ENCODE measurements around the gene LSAMP. TPM values are rescaled to one million over a fixed set of nuclear protein-coding genes. Genes with fewer than 3 reads are reported as not detected.
A peak's percentile ranks its signal among the peaks of the same experiment; 100 is the strongest.

LSAMP gene
- total and polyA plus RNA-seq, 2 of the 4 experiments (the other 2 are of a cell fraction): 7.9 to 8.0 TPM

DNA sequence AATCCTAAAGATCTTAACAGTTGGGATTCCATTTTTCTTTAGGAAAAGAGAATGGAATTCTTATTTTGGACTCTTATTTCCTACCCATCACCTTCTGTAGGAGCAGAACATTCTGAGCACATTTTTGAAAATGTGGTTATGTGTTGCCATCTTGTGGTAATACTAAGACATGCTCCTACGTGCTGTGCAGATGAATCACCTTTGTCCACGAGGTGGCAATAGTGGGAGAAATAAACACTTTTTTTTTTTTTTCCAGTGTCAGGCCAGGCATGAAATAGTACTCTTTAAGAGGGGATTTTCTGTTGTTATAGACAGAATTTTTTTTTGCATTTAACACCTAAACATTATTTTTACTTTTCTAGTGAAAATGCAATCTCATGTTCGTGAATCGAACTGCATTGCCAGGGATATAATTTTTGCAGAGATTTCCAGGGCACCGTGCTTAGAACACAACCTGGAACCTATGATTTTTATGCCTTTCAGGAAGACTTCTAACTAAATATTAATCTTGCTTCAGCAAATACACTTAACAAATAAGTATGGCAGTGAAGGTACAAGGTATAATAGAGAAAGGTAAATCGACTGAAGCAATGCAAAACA, 625.4 kb downstream of the LSAMP start:
- H3K23ac ChIP-seq (ENCODE audit: low read depth, low read length): no peak overlapping the region
- H2AFZ ChIP-seq (replicated peaks; ENCODE audit: low read length, poor library complexity): no peak overlapping the region
- H2BK15ac ChIP-seq (ENCODE audit: low read depth, low read length): no peak overlapping the region
- no peak overlapping the region for H2AK5ac ChIP-seq (ENCODE audit: low read depth, low read length)
- H3K79me1 ChIP-seq (ENCODE audit: low read depth in 1 of 2, low read length in 2 of 2): no peaks in the 10 kb centered on the region
- no peaks in the 10 kb centered on the region for H3K9me3 ChIP-seq (ENCODE audit: control insufficient read depth, insufficient read depth, low read length)
- H4K5ac ChIP-seq (ENCODE audit: low read depth, low read length): no peak overlapping the region
- POLR2A ChIA-PET (ENCODE audit: unreplicated experiment): no interaction called here
- ATAC-seq (ENCODE audit: low read depth) (peak; percentile 91), DNase-seq (peak; percentile 90)
- CTCF ChIA-PET: interaction anchor here (0.6 to 1.4 kb wide), 7 partner anchors 15 to 1080 kb away, joined by 3 to 6 read pairs (median 3); no protein-coding TSS in a partner anchor
- H3K27me3 ChIP-seq (ENCODE audit: control insufficient read depth, insufficient read depth, low read length): no peaks in the 10 kb centered on the region
- H3K27ac ChIP-seq (ENCODE audit: insufficient read depth, low read length): no peak overlapping the region
- no peak overlapping the region for H2BK120ac ChIP-seq (ENCODE audit: low read depth, low read length)
- no peak overlapping the region for H2BK5ac ChIP-seq (ENCODE audit: low read depth, low read length, poor library complexity, severe bottlenecking)
- no peak overlapping the region for H4K91ac ChIP-seq (ENCODE audit: insufficient read depth, low read depth, low read length)
- dilution Hi-C loops (cut with HindIII; ENCODE audit: low sequenced_read_pairs, unreplicated experiment) (no loop called here), in situ Hi-C loops (cut with MboI; ENCODE audit: low sequenced_read_pairs) (loop anchor here (5.0 to 25.0 kb wide), 4 partner anchors 128 to 1458 kb away; no protein-coding TSS in a partner anchor), intact Hi-C loops (cut with micrococcal nuclease) (loop anchor here (10.0 kb wide), 4 partner anchors 625 to 1435 kb away; partner anchors contain the start of gene LSAMP)
- no peaks in the 10 kb centered on the region for H3K36me3 ChIP-seq (ENCODE audit: control insufficient read depth, insufficient read depth, low read length)
- WGBS, 2 experiments (ENCODE audit: extremely low coverage in 2 of 2, insufficient read length in 1 of 2): no CpG with 5 or more reads among the region's 6 CpGs
- H4K20me1 ChIP-seq (ENCODE audit: insufficient read depth, low read length): no peaks in the 10 kb centered on the region
- no peaks in the 10 kb centered on the region for H3K9me1 ChIP-seq (ENCODE audit: insufficient read depth, low read length)
- TF ChIP-seq, protein P1, sequence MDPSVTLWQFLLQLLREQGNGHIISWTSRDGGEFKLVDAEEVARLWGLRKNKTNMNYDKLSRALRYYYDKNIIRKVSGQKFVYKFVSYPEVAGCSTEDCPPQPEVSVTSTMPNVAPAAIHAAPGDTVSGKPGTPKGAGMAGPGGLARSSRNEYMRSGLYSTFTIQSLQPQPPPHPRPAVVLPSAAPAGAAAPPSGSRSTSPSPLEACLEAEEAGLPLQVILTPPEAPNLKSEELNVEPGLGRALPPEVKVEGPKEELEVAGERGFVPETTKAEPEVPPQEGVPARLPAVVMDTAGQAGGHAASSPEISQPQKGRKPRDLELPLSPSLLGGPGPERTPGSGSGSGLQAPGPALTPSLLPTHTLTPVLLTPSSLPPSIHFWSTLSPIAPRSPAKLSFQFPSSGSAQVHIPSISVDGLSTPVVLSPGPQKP (IDR thresholded peaks at IDR 0.05; ENCODE audit: borderline replicate concordance, low read depth, low read length): no peak
- TF ChIP-seq FOS (IDR thresholded peaks at IDR 0.05; ENCODE audit: low read depth, low read length) (peak; percentile 42; the same call in 1 of the 2 replicates), CEBPB (IDR thresholded peaks at IDR 0.05; ENCODE audit: low read depth, low read length) (no peak), CHD1 (IDR thresholded peaks at IDR 0.05; ENCODE audit: low read depth, low read length) (no peak), BHLHE40 (IDR thresholded peaks at IDR 0.05; ENCODE audit: low read depth, low read length) (0 out of 2 replicates have a peak, but pooled peaks have one; percentile 14), RAD21 (IDR thresholded peaks at IDR 0.05; ENCODE audit: low read length) (peak; percentile 91), POLR2A (IDR thresholded peaks at IDR 0.05; ENCODE audit: low read depth, low read length) (no peak), MXI1 (IDR thresholded peaks at IDR 0.05; ENCODE audit: borderline replicate concordance, low read depth, low read length) (no peak), MAZ (IDR thresholded peaks at IDR 0.05; ENCODE audit: borderline replicate concordance, low read depth, low read length) (no peak), SMC3 (IDR thresholded peaks at IDR 0.05; ENCODE audit: low read depth, low read length) (peak; percentile 92), MAFK (IDR thresholded peaks at IDR 0.05; ENCODE audit: low read depth, low read length) (no peak), NFE2L2 (IDR thresholded peaks at IDR 0.05; ENCODE audit: low read depth, low read length) (no peak), RFX5 (IDR thresholded peaks at IDR 0.05; ENCODE audit: low read depth, low read length) (no peak), RCOR1 (IDR thresholded peaks at IDR 0.05; ENCODE audit: insufficient replicate concordance, low read length) (no peak)
- TF ChIP-seq, protein P2, sequence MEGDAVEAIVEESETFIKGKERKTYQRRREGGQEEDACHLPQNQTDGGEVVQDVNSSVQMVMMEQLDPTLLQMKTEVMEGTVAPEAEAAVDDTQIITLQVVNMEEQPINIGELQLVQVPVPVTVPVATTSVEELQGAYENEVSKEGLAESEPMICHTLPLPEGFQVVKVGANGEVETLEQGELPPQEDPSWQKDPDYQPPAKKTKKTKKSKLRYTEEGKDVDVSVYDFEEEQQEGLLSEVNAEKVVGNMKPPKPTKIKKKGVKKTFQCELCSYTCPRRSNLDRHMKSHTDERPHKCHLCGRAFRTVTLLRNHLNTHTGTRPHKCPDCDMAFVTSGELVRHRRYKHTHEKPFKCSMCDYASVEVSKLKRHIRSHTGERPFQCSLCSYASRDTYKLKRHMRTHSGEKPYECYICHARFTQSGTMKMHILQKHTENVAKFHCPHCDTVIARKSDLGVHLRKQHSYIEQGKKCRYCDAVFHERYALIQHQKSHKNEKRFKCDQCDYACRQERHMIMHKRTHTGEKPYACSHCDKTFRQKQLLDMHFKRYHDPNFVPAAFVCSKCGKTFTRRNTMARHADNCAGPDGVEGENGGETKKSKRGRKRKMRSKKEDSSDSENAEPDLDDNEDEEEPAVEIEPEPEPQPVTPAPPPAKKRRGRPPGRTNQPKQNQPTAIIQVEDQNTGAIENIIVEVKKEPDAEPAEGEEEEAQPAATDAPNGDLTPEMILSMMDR (conservative IDR thresholded peaks at IDR 0.05; ENCODE audit: low read depth, low read length): peak; percentile 100; the same call in 1 of the 2 replicates
- TF ChIP-seq, protein P3, sequence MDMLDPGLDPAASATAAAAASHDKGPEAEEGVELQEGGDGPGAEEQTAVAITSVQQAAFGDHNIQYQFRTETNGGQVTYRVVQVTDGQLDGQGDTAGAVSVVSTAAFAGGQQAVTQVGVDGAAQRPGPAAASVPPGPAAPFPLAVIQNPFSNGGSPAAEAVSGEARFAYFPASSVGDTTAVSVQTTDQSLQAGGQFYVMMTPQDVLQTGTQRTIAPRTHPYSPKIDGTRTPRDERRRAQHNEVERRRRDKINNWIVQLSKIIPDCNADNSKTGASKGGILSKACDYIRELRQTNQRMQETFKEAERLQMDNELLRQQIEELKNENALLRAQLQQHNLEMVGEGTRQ (IDR thresholded peaks at IDR 0.05; ENCODE audit: low read depth, low read length): no peak
- H3K14ac ChIP-seq (replicated peaks; ENCODE audit: low read depth, low read length): no peak overlapping the region
- no peak overlapping the region for H3K4me3 ChIP-seq (ENCODE audit: insufficient read depth, low read depth, low read length)
- no peak overlapping the region for H2BK20ac ChIP-seq (ENCODE audit: low read depth, low read length)
- H3K4me2 ChIP-seq (ENCODE audit: low read depth, low read length): no peak overlapping the region
- no peak overlapping the region for H4K8ac ChIP-seq (ENCODE audit: low read depth in 2 of 2, low read length in 2 of 2)
- no peak overlapping the region for H3K56ac ChIP-seq (ENCODE audit: extremely low read depth, insufficient read depth, low read length)
- no peak overlapping the region for H2AK9ac ChIP-seq (replicated peaks; ENCODE audit: low read depth, low read length, poor library complexity)
- BruUV-seq (replicated peaks): no TSS peak
- H3K18ac ChIP-seq (ENCODE audit: low read depth, low read length): no peak overlapping the region
- no peak overlapping the region for H3K4ac ChIP-seq (ENCODE audit: low read depth, low read length)
- H3K9ac ChIP-seq (ENCODE audit: low read depth, low read length): no peak overlapping the region
- no peaks in the 10 kb centered on the region for H3K4me1 ChIP-seq (ENCODE audit: control insufficient read depth, insufficient read depth, low read length)
